TTC549 (cell line): ENCODE results near the gene SLAIN1.
"Not testable (repeated sequence)": the region's sequence is repeated elsewhere in the genome, so short reads cannot be mapped to it uniquely, and the experiment has no call there.

Experiments
- FAIRE-seq: peaks from 2 replicates; lab custom pipeline; 2012; peaks lifted over from hg19 to GRCh38; lab: Jason Lieb, UNC

The SLAIN1 gene

GRCh38 chr13:77697217-77698103 is at the start of gene SLAIN1:
Gene SLAIN1 (plus strand): TSS chr13:77697687. CDS start chr13:77697914, 227 bp downstream.
- FAIRE-seq, result no peak

- no peak for FAIRE-seq
Observed at GRCh38 chr13:77650409-77650808, 47.1 kb upstream of the SLAIN1 start.

GRCh38 chr13:77653301-77653700 is 44.2 kb upstream of the SLAIN1 start:
- FAIRE-seq, result no peak

- FAIRE-seq, result not testable (repeated sequence)
Observed at GRCh38 chr13:77660016-77660415, 37.5 kb upstream of the SLAIN1 start.

- FAIRE-seq, result no peak
Observed at GRCh38 chr13:77660841-77661250, 36.6 kb upstream of the SLAIN1 start.

GRCh38 chr13:77662301-77662700 is 35.2 kb upstream of the SLAIN1 start:
- FAIRE-seq, result not testable (repeated sequence)

GRCh38 chr13:77662831-77663230 is 34.7 kb upstream of the SLAIN1 start:
- FAIRE-seq, result not testable (repeated sequence)

GRCh38 chr13:77674852-77675251 is 22.6 kb upstream of the SLAIN1 start:
- FAIRE-seq, result no peak

- FAIRE-seq, result no peak
Observed at GRCh38 chr13:77678691-77679235, 18.7 kb upstream of the SLAIN1 start.

- FAIRE-seq, result no peak
Observed at GRCh38 chr13:77687799-77688198, 9.7 kb upstream of the SLAIN1 start.

- FAIRE-seq, result no peak
Observed at GRCh38 chr13:77691871-77692270, 5.6 kb upstream of the SLAIN1 start.

GRCh38 chr13:77692746-77693448 is 4.6 kb upstream of the SLAIN1 start:
- no peak for FAIRE-seq

GRCh38 chr13:77693449-77693940 is 4.0 kb upstream of the SLAIN1 start:
- FAIRE-seq, result no peak

- FAIRE-seq, result no peak
Observed at GRCh38 chr13:77696006-77696878, 1.2 kb upstream of the SLAIN1 start.

- FAIRE-seq, result no peak
Observed at GRCh38 chr13:77696879-77697216, 639 bp upstream of the SLAIN1 start.

GRCh38 chr13:77698201-77699058 is 943 bp downstream of the SLAIN1 start:
- FAIRE-seq, result no peak

- no peak for FAIRE-seq
Observed at GRCh38 chr13:77699059-77699680, 1.7 kb downstream of the SLAIN1 start.

- FAIRE-seq, result no peak
Observed at GRCh38 chr13:77701305-77701704, 3.8 kb downstream of the SLAIN1 start.

GRCh38 chr13:77702366-77702765 is 4.9 kb downstream of the SLAIN1 start:
- no peak for FAIRE-seq

- no peak for FAIRE-seq
Observed at GRCh38 chr13:77703408-77703807, 5.9 kb downstream of the SLAIN1 start.
